H1 (cell line): ENCODE data around the gene SOCS3.

ENCODE experiments used
- BCL11A ChIP-seq, 2 experiments: IDR thresholded peaks; one replicate each; pipeline ENCODE4 v1.6.1; 2011; ENCODE audit warnings: low read depth in 2 of 2, low read length in 2 of 2, mild to moderate bottlenecking in 2 of 2
- CTCF ChIP-seq, 3 experiments: IDR thresholded peaks; 1 replicate in 2 of 3; 2 replicates in 1 of 3; pipeline versions ENCODE4 v1.5.1 to v1.6.1; 2011; ENCODE audit warnings: low read length in 3 of 3, mild to moderate bottlenecking in 3 of 3, inconsistent platforms in 2 of 3, low read depth in 1 of 3, moderate library complexity in 1 of 3; ENCODE audit not compliant: insufficient read depth in 1 of 3; ENCODE audit errors: control extremely low read depth in 1 of 3
- EP300 ChIP-seq, 2 experiments: IDR thresholded peaks; 1 replicate in 1 of 2; 2 replicates in 1 of 2; pipeline ENCODE4 v1.6.1; 2011 to 2012; ENCODE audit warnings: low read depth in 2 of 2, low read length in 2 of 2, mild to moderate bottlenecking in 2 of 2, borderline replicate concordance in 1 of 2, inconsistent platforms in 1 of 2, moderate library complexity in 1 of 2
- GTF2F1 ChIP-seq: IDR thresholded peaks from 2 replicates; pipeline ENCODE4 v1.6.1; 2012; ENCODE audit warnings: low read depth, low read length, improper control_type of control experiment, borderline replicate concordance
- JUN ChIP-seq: IDR thresholded peaks from 2 replicates; pipeline ENCODE4 v1.6.1; 2011; ENCODE audit warnings: low read depth, mild to moderate bottlenecking, improper control_type of control experiment, low read length
- POLR2A ChIP-seq, 2 experiments: IDR thresholded peaks; 1 replicate in 1 of 2; 2 replicates in 1 of 2; pipeline ENCODE4 v1.6.1; 2011; ENCODE audit warnings: low read depth in 2 of 2, low read length in 2 of 2, mild to moderate bottlenecking in 2 of 2; ENCODE audit errors: control extremely low read depth in 1 of 2
- POLR2AphosphoS5 ChIP-seq: IDR thresholded peaks from 2 replicates; pipeline ENCODE4 v1.6.1; 2011; ENCODE audit warnings: low read depth, low read length

- no peak for TF ChIP-seq EP300 (IDR thresholded peaks at IDR 0.05; ENCODE audit: borderline replicate concordance in 1 of 2, low read depth in 2 of 2, low read length in 2 of 2)
- TF ChIP-seq GTF2F1: no peak
- no peak for TF ChIP-seq JUN
- TF ChIP-seq BCL11A (IDR thresholded peaks at IDR 0.05; ENCODE audit: low read depth in 2 of 2, low read length in 2 of 2): no peak
- TF ChIP-seq POLR2A (IDR thresholded peaks at IDR 0.05; ENCODE audit: control extremely low read depth in 1 of 2, low read depth in 2 of 2, low read length in 2 of 2): no peak
- no peak for TF ChIP-seq CTCF (IDR thresholded peaks at IDR 0.05; ENCODE audit: control extremely low read depth in 1 of 3, insufficient read depth in 1 of 3, low read depth in 1 of 3, low read length in 3 of 3)
- no peak for TF ChIP-seq POLR2AphosphoS5
Measured at GRCh38 chr17:78340183-78340955, 19.5 kb downstream of the SOCS3 start.
